Esophagus muscularis mucosa (tissue), 3 donors: ENCODE measurements around the gene RUFY3.

Experiments used
- CTCF ChIP-seq, 3 experiments: fragments of 200-600 bp in 2 of 3; fragments of 450-650 bp in 1 of 3; sonication (generic) in 2 of 3; IDR thresholded peaks; one replicate each; pipeline ENCODE4 v1.5.1; 2017 to 2019; ENCODE audit warnings: antibody characterized with exemption in 3 of 3, mild to moderate bottlenecking in 2 of 3, moderate library complexity in 1 of 3
- POLR2A ChIP-seq: fragments of 450-650 bp; IDR thresholded peaks from one replicate; pipeline ENCODE4 v1.6.1; 2017; ENCODE audit warnings: antibody characterized with exemption, moderate library complexity, mild to moderate bottlenecking, low read depth
- POLR2AphosphoS5 ChIP-seq, 2 donors: sonication (generic); formaldehyde crosslinking; IDR thresholded peaks; one replicate each; pipeline ENCODE4 v1.6.1; 2017; ENCODE audit warnings: antibody characterized with exemption in 2 of 2

DNA sequence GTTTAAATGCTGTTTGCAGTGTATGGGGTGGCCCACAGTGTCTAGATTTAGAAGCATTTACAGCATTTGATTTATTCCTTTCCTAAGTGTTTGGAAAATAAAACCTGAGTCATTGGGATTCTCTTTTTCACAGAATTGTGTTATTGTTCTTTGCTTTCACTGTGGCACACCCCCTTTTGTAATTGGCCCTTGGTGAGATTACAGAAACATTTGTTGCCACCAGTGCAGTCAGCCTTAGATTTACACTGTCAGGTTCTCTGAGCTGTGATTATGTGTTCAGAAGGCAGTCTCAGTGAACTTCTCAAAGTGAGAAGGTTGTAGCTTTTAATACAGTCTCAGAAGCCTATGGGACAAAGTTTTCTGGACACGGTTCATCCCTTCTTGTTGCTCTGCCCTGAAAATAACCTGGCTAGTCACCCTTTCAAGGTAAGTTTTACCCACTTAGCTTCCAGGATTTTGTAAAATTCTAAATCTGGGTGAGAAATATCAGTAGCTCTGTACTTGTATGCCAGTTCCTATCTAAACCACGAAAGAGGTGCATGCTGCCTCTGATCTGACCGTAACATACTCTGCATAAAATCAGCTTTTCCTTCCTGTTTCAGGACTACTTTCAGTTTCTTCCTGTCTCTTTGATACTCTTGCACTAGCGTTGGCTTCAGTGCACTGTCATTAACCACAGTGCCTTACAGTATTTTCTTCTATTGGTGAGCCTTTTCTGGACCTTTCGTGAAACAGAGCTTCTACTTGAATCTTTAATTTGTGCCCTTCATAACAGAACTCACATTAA, 12.6 kb downstream of the RUFY3 start:
- no peak for TF ChIP-seq CTCF (IDR thresholded peaks at IDR 0.05)
- TF ChIP-seq POLR2A: no peak
- TF ChIP-seq POLR2AphosphoS5 (IDR thresholded peaks at IDR 0.05): peak in 1 of 2 donors; percentile 29
